DOHH2 (cell line): ENCODE results near the gene PPP3CA.

Experiments used
- H3F3A ChIP-seq: fragments of 200-600 bp; sonication (generic), shearing (Covaris generic); 2 replicates; pipeline ENCODE4 v1.6.0; 2016; ENCODE audit warnings: antibody characterized with exemption, mild to moderate bottlenecking; ENCODE audit not compliant: control insufficient read depth, insufficient read depth
- H3K27ac ChIP-seq: fragments of 200-600 bp; sonication (generic); 2 replicates; pipeline ENCODE4 v1.5.1; 2014; ENCODE audit warnings: low read depth, mild to moderate bottlenecking, low read length, moderate library complexity
- H3K27me3 ChIP-seq: fragments of 200-600 bp; sonication (generic); 2 replicates; pipeline ENCODE4 v1.6.1; 2014; ENCODE audit warnings: mild to moderate bottlenecking, low read length, mixed read lengths; ENCODE audit not compliant: control insufficient read depth
- H3K36me3 ChIP-seq: fragments of 200-600 bp; sonication (generic); 2 replicates; pipeline ENCODE4 v1.6.1; 2014; ENCODE audit warnings: mild to moderate bottlenecking, low read length, moderate library complexity, mixed read lengths; ENCODE audit not compliant: control insufficient read depth
- H3K4me1 ChIP-seq: fragments of 200-600 bp; sonication (generic); 2 replicates; pipeline ENCODE4 v1.6.1; 2014; ENCODE audit warnings: mild to moderate bottlenecking, low read length, mixed read lengths; ENCODE audit not compliant: control insufficient read depth
- H3K4me2 ChIP-seq: fragments of 200-600 bp; sonication (generic); 2 replicates; pipeline ENCODE4 v1.6.0; 2014; ENCODE audit warnings: mild to moderate bottlenecking, low read length, moderate library complexity
- H3K4me3 ChIP-seq: fragments of 200-600 bp; sonication (generic); 2 replicates; pipeline ENCODE4 v1.5.1; 2014; ENCODE audit warnings: mild to moderate bottlenecking, low read length, mixed read lengths
- H3K79me2 ChIP-seq: fragments of 200-600 bp; sonication (generic); 2 replicates; pipeline ENCODE4 v1.6.1; 2014; ENCODE audit warnings: mild to moderate bottlenecking, low read length, mixed read lengths; ENCODE audit not compliant: control insufficient read depth
- H3K9me2 ChIP-seq: fragments of 200-600 bp; sonication (generic); replicated peaks from 2 replicates; pipeline ENCODE4 v1.6.1; 2014; ENCODE audit warnings: mild to moderate bottlenecking, low read length, mixed read lengths; ENCODE audit not compliant: control insufficient read depth
- H3K9me3 ChIP-seq: fragments of 200-600 bp; sonication (generic); 2 replicates; pipeline ENCODE4 v1.6.1; 2014; ENCODE audit warnings: antibody characterized with exemption, low read length, mixed read lengths; ENCODE audit not compliant: control insufficient read depth, insufficient read depth
- H4K20me1 ChIP-seq: fragments of 200-600 bp; sonication (generic); 2 replicates; pipeline ENCODE4 v1.6.0; 2014; ENCODE audit warnings: low read depth, mild to moderate bottlenecking, antibody characterized with exemption, low read length, moderate library complexity; ENCODE audit not compliant: control insufficient read depth, insufficient read depth
- EZH2phosphoT487 ChIP-seq: fragments of 200-600 bp; sonication (generic); IDR thresholded peaks from 2 replicates; pipeline ENCODE4 v1.6.1; 2017; ENCODE audit warnings: borderline replicate concordance, mild to moderate bottlenecking, antibody characterized with exemption, low read length, moderate library complexity, mixed read lengths
- TF ChIP-seq, protein P1 (sequence below): fragments of 200-600 bp; sonication (generic); IDR thresholded peaks from one replicate; pipeline ENCODE4 v1.5.1; 2014; ENCODE audit warnings: antibody characterized with exemption, mild to moderate bottlenecking, low read depth, low read length; ENCODE audit not compliant: poor library complexity, severe bottlenecking

Gene PPP3CA

DNA sequence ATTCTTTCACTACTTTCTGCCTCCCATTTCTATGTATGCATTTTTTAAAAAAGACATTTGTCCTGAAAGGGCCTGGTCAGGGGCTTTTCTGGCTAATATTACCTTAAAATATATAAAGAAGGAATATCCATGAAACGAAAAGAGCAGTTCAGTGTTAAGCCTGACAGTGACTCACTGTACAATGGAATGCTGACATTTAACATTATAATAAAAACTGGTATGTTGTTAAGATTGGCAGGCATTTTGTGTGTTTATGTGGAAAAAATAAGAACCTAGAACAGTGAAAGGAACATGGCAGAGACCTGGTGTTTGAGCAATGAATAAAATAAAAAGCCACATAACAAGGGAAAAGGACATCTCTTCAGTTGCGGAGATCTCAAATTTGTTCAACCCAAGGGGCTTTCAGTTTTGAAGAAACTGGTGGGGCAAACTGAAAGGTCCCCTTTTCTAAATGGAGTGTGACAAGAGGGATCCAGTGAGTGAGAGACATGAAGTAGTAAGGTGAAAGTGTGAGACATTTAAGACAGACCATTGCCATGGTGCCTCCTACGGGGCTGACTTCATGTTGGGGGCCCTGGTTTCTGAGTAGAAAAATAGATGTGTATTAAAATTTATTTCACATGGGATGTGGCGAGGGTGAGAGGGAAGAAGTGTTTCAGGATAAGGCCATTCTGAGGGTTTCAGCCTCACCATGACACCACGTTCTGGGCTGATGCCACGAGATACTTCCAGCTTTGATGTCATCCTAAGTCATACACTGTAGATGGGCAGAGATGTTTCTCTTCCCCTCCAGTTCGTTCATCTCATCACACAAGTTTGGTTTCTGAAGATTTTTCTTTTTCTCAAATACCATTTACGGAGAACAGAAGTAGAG, 324.9 kb downstream of the PPP3CA start:
- TF ChIP-seq EZH2phosphoT487 = no peak
- TF ChIP-seq, protein P1, sequence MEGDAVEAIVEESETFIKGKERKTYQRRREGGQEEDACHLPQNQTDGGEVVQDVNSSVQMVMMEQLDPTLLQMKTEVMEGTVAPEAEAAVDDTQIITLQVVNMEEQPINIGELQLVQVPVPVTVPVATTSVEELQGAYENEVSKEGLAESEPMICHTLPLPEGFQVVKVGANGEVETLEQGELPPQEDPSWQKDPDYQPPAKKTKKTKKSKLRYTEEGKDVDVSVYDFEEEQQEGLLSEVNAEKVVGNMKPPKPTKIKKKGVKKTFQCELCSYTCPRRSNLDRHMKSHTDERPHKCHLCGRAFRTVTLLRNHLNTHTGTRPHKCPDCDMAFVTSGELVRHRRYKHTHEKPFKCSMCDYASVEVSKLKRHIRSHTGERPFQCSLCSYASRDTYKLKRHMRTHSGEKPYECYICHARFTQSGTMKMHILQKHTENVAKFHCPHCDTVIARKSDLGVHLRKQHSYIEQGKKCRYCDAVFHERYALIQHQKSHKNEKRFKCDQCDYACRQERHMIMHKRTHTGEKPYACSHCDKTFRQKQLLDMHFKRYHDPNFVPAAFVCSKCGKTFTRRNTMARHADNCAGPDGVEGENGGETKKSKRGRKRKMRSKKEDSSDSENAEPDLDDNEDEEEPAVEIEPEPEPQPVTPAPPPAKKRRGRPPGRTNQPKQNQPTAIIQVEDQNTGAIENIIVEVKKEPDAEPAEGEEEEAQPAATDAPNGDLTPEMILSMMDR = no peak
- H4K20me1 ChIP-seq = no peaks in the 10 kb centered on the region
- no peaks in the 10 kb centered on the region for H3K4me1 ChIP-seq
- H3K27ac ChIP-seq = no peak overlapping the region
- H3K79me2 ChIP-seq = no peaks in the 10 kb centered on the region
- H3K4me3 ChIP-seq = no peak overlapping the region
- no peaks in the 10 kb centered on the region for H3F3A ChIP-seq
- no peaks in the 10 kb centered on the region for H3K36me3 ChIP-seq
- no peak overlapping the region for H3K4me2 ChIP-seq
- no peaks in the 10 kb centered on the region for H3K27me3 ChIP-seq
- H3K9me3 ChIP-seq = no peaks in the 10 kb centered on the region
- no peaks in the 10 kb centered on the region for H3K9me2 ChIP-seq

- Histone ChIP-seq H3K9me2 (no peaks in the 10 kb centered on the region), H3K4me1 (no peaks in the 10 kb centered on the region), H3K27ac (no peak overlapping the region), H3K79me2 (no peaks in the 10 kb centered on the region), H4K20me1 (no peaks in the 10 kb centered on the region), H3K4me3 (no peak overlapping the region), H3K9me3 (no peaks in the 10 kb centered on the region), H3F3A (no peaks in the 10 kb centered on the region), H3K36me3 (no peaks in the 10 kb centered on the region), H3K27me3 (no peaks in the 10 kb centered on the region), H3K4me2 (no peak overlapping the region)
- TF ChIP-seq, protein P1 = no peak
- no peak for TF ChIP-seq EZH2phosphoT487
Measured at GRCh38 chr4:101020956-101021355, 326.4 kb downstream of the PPP3CA start.

- H4K20me1 ChIP-seq = no peaks in the 10 kb centered on the region
- no peaks in the 10 kb centered on the region for H3F3A ChIP-seq
- no peaks in the 10 kb centered on the region for H3K9me3 ChIP-seq
- no peaks in the 10 kb centered on the region for H3K4me1 ChIP-seq
- no peak for TF ChIP-seq EZH2phosphoT487
- TF ChIP-seq, protein P1 = no peak
- H3K4me3 ChIP-seq = no peak overlapping the region
- no peaks in the 10 kb centered on the region for H3K36me3 ChIP-seq
- no peak overlapping the region for H3K27ac ChIP-seq
- H3K9me2 ChIP-seq = no peaks in the 10 kb centered on the region
- H3K4me2 ChIP-seq = no peak overlapping the region
- H3K79me2 ChIP-seq = no peaks in the 10 kb centered on the region
- no peaks in the 10 kb centered on the region for H3K27me3 ChIP-seq
Measured at GRCh38 chr4:101019941-101020401, 327.4 kb downstream of the PPP3CA start.
